ENCODE results near the gene ARMC5.

ARMC5 gene

GRCh38 chr16:31487071-31487719 is 27.9 kb downstream of the ARMC5 start:
- Mint-ChIP-seq H3K4me1 (peaks cover 8% of the 10 kb centered on the region), H3K9me3 (no peaks in the 10 kb centered on the region), H3K27ac (no peak overlapping the region), H3K36me3 (ENCODE audit: low read depth) (no peaks in the 10 kb centered on the region), H3K4me3 (peak overlapping the region; percentile 79), H3K27me3 (peaks cover 2% of the 10 kb centered on the region)
- DNase-seq, result no peak
- ATAC-seq, result no peak

- H3K27ac Mint-ChIP-seq, result no peak overlapping the region
- peak; percentile 55 for DNase-seq
These were observed 28.6 kb downstream of the ARMC5 start for GRCh38 chr16:31487720-31488467.

GRCh38 chr16:31488468-31489297 is 29.4 kb downstream of the ARMC5 start:
- no peak for DNase-seq
- ATAC-seq, result no peak

More at GRCh38 chr16:31487720-31488467, 28.6 kb downstream of the ARMC5 start:
- H3K4me3 Mint-ChIP-seq, result peak overlapping the region; percentile 79
- H3K27me3 Mint-ChIP-seq, result peaks cover 2% of the 10 kb centered on the region
- H3K36me3 Mint-ChIP-seq (ENCODE audit: low read depth), result no peaks in the 10 kb centered on the region
- peak; percentile 87 for ATAC-seq
- H3K9me3 Mint-ChIP-seq, result no peaks in the 10 kb centered on the region
- peaks cover 8% of the 10 kb centered on the region for H3K4me1 Mint-ChIP-seq

GRCh38 chr16:31489298-31489564 is 29.9 kb downstream of the ARMC5 start:
- no peak overlapping the region for H3K4me3 Mint-ChIP-seq
- no peaks in the 10 kb centered on the region for H3K9me3 Mint-ChIP-seq
- peaks cover 8% of the 10 kb centered on the region for H3K4me1 Mint-ChIP-seq
- DNase-seq (no peak), ATAC-seq (no peak)
- H3K27me3 Mint-ChIP-seq, result peaks cover 2% of the 10 kb centered on the region
- peaks cover 5% of the 10 kb centered on the region for H3K36me3 Mint-ChIP-seq (ENCODE audit: low read depth)
- H3K27ac Mint-ChIP-seq, result no peak overlapping the region

More at GRCh38 chr16:31488468-31489297, 29.4 kb downstream of the ARMC5 start:
- Mint-ChIP-seq H3K4me1 (peaks cover 8% of the 10 kb centered on the region), H3K27ac (no peak overlapping the region), H3K27me3 (peaks cover 2% of the 10 kb centered on the region), H3K36me3 (ENCODE audit: low read depth) (peaks cover 5% of the 10 kb centered on the region), H3K9me3 (no peaks in the 10 kb centered on the region), H3K4me3 (no peak overlapping the region)

GRCh38 chr16:31489616-31490584 is 30.6 kb downstream of the ARMC5 start:
- Mint-ChIP-seq H3K27ac (no peak overlapping the region), H3K27me3 (peaks cover 2% of the 10 kb centered on the region), H3K4me1 (peaks cover 8% of the 10 kb centered on the region), H3K9me3 (no peaks in the 10 kb centered on the region), H3K4me3 (no peak overlapping the region), H3K36me3 (ENCODE audit: low read depth) (peaks cover 5% of the 10 kb centered on the region)
- ATAC-seq (no peak), DNase-seq (no peak)

GRCh38 chr16:31491778-31492418 is 32.6 kb downstream of the ARMC5 start:
- H3K9me3 Mint-ChIP-seq, result no peaks in the 10 kb centered on the region
- ATAC-seq, result no peak
- no peaks in the 10 kb centered on the region for H3K27me3 Mint-ChIP-seq
- H3K4me1 Mint-ChIP-seq, result peaks cover 3% of the 10 kb centered on the region
- DNase-seq, result no peak
- H3K36me3 Mint-ChIP-seq (ENCODE audit: low read depth), result peaks cover 5% of the 10 kb centered on the region
- no peak overlapping the region for H3K27ac Mint-ChIP-seq
- no peak overlapping the region for H3K4me3 Mint-ChIP-seq

GRCh38 chr16:31493506-31494125 is 34.3 kb downstream of the ARMC5 start:
- no peak for DNase-seq
- H3K9me3 Mint-ChIP-seq, result no peaks in the 10 kb centered on the region

GRCh38 chr16:31496670-31497069 is 37.4 kb downstream of the ARMC5 start:
- H3K9me3 Mint-ChIP-seq, result no peaks in the 10 kb centered on the region
- DNase-seq (no peak), ATAC-seq (no peak)
- H3K27me3 Mint-ChIP-seq, result no peaks in the 10 kb centered on the region
- H3K4me3 Mint-ChIP-seq, result no peak overlapping the region
- peaks cover 13% of the 10 kb centered on the region for H3K36me3 Mint-ChIP-seq (ENCODE audit: low read depth)
- no peaks in the 10 kb centered on the region for H3K4me1 Mint-ChIP-seq
- H3K27ac Mint-ChIP-seq, result no peak overlapping the region

More at GRCh38 chr16:31493506-31494125, 34.3 kb downstream of the ARMC5 start:
- no peak overlapping the region for H3K4me3 Mint-ChIP-seq
- peaks cover 9% of the 10 kb centered on the region for H3K36me3 Mint-ChIP-seq (ENCODE audit: low read depth)
- H3K27ac Mint-ChIP-seq, result no peak overlapping the region
- ATAC-seq, result no peak
- H3K27me3 Mint-ChIP-seq, result no peaks in the 10 kb centered on the region
- no peaks in the 10 kb centered on the region for H3K4me1 Mint-ChIP-seq

GRCh38 chr16:31498493-31498892 is 39.2 kb downstream of the ARMC5 start:
- Mint-ChIP-seq H3K27ac (no peak overlapping the region), H3K27me3 (no peaks in the 10 kb centered on the region), H3K36me3 (ENCODE audit: low read depth) (peaks cover 9% of the 10 kb centered on the region), H3K4me1 (no peaks in the 10 kb centered on the region), H3K4me3 (no peak overlapping the region), H3K9me3 (no peaks in the 10 kb centered on the region)
- DNase-seq, result no peak
- ATAC-seq, result no peak

GRCh38 chr16:31499928-31500327 is 40.6 kb downstream of the ARMC5 start:
- Mint-ChIP-seq H3K9me3 (no peaks in the 10 kb centered on the region), H3K27me3 (no peaks in the 10 kb centered on the region), H3K4me3 (no peak overlapping the region), H3K4me1 (peaks cover 3% of the 10 kb centered on the region), H3K36me3 (ENCODE audit: low read depth) (peaks cover 8% of the 10 kb centered on the region), H3K27ac (no peak overlapping the region)
- DNase-seq, result no peak
- ATAC-seq, result no peak

- peaks cover 13% of the 10 kb centered on the region for H3K36me3 Mint-ChIP-seq (ENCODE audit: low read depth)
- no peak overlapping the region for H3K27ac Mint-ChIP-seq
- no peak overlapping the region for H3K4me3 Mint-ChIP-seq
- ATAC-seq (no peak), DNase-seq (no peak)
- H3K27me3 Mint-ChIP-seq, result no peaks in the 10 kb centered on the region
- peaks cover 17% of the 10 kb centered on the region for H3K4me1 Mint-ChIP-seq
- no peaks in the 10 kb centered on the region for H3K9me3 Mint-ChIP-seq
These were observed 42.1 kb downstream of the ARMC5 start for GRCh38 chr16:31501226-31501965.

GRCh38 chr16:31501966-31502348 is 42.7 kb downstream of the ARMC5 start:
- no peak overlapping the region for H3K4me3 Mint-ChIP-seq
- H3K36me3 Mint-ChIP-seq (ENCODE audit: low read depth), result peaks cover 14% of the 10 kb centered on the region
- no peak overlapping the region for H3K27ac Mint-ChIP-seq
- DNase-seq (no peak), ATAC-seq (no peak)
- H3K27me3 Mint-ChIP-seq, result no peaks in the 10 kb centered on the region
- H3K4me1 Mint-ChIP-seq, result peaks cover 21% of the 10 kb centered on the region
- no peaks in the 10 kb centered on the region for H3K9me3 Mint-ChIP-seq

GRCh38 chr16:31502981-31503380 is 43.7 kb downstream of the ARMC5 start:
- H3K4me1 Mint-ChIP-seq, result peaks cover 26% of the 10 kb centered on the region
- no peaks in the 10 kb centered on the region for H3K9me3 Mint-ChIP-seq
- H3K27ac Mint-ChIP-seq, result no peak overlapping the region
- H3K27me3 Mint-ChIP-seq, result no peaks in the 10 kb centered on the region
- ATAC-seq, result no peak
- no peak overlapping the region for H3K4me3 Mint-ChIP-seq
- no peak for DNase-seq
- peaks cover 11% of the 10 kb centered on the region for H3K36me3 Mint-ChIP-seq (ENCODE audit: low read depth)

Data from activated naive CD8-positive, alpha-beta T cell treated with anti-CD3 and anti-CD28 coated beads, Interleukin-2, amount 50 U/mL, for 24 hours (primary cell).